Activated T-cell treated with anti-CD3 and anti-CD28 coated beads for 1 hour (primary cell): Measurements from ENCODE around the gene IPO11.
"Not testable (repeated sequence)": the region's sequence is repeated elsewhere in the genome, so short reads cannot be mapped to it uniquely, and the experiment has no call there.

Experiments used
- DNase-seq: peaks from one replicate; pipeline ENCODE4 v3.0.0-alpha.2; 2020; ENCODE audit warnings: low read depth

Gene IPO11

DNA sequence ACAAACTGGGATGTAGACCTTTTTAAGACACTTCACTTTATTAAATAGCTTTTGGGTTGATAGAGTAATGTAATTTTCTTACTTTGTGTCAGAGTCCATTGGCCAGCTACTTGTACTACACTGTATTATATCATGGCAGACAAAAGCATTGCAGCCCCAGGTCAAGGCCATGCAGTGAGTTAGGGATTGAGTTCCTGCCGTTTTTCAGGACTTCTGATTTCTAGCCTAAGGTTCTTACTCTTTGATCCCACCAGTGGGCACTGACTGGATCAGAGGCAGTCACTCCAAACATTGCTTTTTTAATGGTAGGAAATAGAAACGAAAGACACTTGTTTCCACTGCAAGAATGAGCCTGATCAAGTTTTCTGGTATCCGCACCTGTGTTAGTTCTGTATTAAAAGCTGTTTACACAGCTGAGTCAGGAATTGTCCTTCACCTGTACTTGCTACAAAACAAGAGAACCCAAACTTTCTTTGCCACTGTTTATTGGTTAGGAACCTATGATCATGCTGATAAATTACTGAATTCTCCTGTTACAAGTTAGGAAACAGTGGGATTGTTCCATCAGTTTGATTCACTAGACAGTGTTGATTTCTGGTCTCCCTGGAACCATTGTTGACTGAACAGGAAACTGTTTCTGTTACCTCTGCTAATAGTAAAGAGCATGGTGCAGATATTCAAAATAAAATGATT is 188.1 kb downstream of the IPO11 start:
- no peak for DNase-seq

DNA sequence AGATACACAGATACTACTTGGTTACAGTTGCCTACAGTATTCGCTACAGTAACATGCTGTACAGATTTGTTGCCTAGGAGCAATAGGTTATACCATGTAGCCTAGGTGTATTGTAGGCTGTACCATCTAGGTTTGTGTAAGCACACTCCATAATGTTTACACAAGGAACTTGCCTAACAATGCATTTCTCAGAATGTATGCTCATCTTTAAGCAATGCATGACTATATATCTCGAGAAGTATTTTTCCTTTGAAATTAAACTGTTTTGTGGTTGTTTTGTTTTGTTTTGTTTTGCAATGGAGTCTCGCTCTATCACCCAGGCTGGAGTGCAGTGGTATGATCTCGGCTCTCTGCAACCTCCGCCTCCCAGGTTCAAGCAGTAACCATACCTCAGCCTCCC is 191.4 kb downstream of the IPO11 start:
- DNase-seq, result no peak

DNA sequence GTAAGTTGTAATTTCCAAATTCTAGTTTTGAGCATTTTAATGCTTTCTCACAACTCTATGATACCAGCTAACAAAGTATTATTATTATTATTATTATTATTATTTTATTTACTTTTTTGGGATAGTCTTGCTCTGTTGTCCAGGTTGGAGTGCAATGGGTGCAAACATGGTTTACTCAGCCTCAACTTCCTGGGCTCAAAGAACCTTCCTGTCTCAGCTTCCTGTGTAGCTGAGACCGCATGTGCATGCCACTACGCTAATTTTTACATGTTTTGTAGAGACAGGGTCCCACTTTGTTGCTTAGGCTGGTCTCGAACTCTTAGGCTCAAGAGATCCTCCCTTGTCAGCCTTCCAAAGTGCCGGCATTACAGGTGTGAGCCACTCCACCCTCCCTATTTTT is 193.1 kb downstream of the IPO11 start:
- no peak for DNase-seq

DNA sequence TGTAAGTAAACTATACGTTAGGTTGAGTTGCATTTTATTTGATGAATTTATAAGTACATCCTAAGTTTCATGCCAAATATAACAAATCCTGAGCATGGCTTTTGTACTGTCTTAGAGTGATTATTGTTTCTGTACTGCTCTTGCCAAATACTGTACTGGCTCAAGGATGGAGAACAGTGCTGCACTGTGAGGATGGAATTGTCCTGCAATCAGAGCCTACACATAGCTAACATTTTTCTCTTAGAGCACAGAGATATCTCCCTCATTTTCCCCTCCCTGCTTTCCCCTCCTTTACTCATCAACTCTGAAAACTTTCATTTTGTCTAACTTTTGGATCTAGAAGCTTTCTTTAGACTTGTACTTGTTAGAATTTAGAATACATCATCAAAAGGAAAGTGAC is 194.3 kb downstream of the IPO11 start:
- no peak for DNase-seq

DNA sequence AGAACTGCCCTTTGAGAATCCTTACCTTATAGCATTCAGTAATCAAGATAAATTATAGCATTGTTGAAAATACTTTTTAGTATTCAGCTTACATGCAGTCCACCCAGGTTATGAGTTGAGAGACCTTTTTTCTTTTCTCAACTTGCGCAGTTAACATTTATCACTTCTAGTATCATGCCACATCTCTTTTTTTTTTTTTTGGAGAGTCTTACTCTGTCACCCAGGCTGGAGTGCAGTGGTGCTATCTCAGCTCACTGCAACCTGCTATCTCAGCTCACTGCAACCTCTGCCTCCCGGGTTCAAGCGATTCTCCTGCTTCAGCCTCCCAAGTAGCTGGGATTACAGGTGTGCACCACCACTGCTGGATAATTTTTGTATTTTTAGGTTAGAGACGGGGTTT is 195.1 kb downstream of the IPO11 start:
- no peak for DNase-seq

DNA sequence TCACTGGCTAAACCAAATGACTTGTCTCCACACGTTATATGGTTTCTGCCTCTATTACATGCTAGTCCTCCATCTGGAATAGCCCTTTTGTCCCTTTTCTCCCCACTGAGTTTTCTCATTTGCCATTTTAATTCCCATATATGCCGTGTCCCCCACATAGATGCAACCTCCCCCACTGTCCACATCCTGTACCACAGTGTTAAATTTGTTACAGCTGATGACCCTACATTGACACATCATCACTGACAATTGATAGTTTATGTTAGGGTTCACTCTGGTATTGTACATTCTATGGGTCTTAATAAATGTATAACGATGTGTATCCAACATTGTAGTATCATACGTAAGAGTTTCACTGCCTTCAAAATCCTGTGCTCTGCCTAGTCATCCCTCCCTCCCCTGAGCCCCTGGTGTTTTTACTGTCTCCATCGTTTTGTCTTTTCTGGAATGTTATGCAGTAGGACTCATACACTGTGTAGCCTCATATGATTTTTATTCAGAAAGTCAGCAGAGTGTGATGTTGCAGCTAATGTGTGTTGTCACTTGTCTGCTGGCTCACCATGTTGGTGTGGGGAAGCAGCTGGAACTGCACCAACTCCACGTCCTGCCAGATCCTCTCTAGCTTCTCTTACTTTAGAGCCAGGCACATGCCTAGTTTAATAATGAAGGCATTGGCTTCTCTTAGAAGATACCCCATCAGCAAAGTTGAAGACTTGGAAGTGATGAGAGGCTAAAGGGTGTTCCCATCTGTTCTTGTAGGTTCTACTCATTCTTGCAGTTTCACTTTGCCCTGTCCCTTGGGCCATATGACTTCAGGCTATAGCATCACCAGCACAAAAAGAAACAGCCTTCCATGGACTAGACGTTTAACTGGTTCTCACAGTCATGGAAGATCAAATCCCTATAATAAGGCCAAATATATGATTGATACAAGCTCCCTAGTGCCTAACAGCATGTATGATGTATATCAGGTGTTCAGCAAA is 196.3 kb downstream of the IPO11 start:
- no peak for DNase-seq

DNA sequence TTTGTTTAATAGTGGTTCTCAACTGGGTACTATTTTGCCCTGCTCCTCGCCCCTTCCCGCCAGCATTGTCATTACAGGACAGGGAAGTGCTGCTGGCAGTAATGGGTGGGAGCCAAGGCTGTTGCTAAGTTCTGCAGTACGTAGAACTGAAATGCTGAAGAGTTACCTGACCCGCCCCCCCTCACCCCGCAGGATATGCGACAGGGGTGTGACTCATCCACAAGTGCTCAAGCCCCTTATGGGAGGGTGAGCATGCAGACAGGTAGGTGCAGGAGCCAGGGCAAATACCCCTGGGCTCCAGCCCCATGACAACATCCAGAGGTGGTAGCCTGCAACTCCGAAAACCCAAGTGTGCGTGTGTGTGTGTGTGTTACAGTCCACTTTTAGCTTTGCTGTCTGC is 201.8 kb downstream of the IPO11 start:
- DNase-seq, result no peak

DNA sequence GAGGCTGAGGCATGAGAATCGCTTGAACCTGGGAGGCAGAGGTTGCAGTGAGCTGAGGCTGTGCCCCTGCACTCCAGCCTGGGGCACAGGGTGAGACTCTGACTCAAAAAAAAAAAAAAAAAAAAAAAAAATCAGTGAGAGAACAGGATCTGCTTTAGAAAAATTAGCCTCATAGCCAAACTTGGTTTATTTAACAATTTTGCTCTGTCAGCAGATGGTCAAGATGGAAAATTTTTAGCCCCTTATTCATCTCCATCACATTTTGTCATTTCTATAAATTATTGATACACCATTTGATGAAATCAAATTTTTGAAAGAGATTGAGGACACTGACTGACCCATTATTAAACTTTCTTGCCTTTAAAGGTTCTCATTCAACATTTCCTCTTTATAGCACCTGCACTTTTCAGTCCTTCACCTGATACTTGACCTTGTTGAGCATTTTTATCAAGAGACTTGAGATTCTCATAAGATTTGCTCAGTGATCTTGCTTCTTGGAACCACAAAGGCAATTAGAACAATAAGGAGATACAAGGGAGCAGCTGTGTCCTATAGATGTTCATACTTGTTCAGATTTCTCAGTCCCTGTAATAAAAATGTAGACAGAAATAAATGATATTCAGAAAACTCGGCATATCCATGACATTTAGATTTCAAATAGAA is 204.2 kb downstream of the IPO11 start:
- DNase-seq, result no peak

DNA sequence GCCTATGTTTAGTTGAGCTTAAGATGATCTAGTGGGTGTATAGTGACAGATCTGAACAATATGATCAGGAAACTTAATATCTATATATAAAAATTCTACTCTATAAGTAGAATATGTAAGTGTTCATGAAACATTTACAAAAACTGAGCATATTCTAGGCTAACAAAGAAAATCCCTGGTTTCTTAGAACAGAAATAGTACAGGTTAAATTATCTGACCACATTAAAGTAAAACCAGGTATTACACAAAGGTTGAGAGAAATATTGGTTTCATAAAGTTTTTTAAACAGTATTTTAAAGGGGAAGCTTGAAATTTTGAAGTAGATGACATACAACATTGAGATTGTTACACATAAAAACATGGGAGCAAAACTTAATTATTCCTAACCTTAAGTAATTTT is 205.4 kb downstream of the IPO11 start:
- DNase-seq, result no peak

DNA sequence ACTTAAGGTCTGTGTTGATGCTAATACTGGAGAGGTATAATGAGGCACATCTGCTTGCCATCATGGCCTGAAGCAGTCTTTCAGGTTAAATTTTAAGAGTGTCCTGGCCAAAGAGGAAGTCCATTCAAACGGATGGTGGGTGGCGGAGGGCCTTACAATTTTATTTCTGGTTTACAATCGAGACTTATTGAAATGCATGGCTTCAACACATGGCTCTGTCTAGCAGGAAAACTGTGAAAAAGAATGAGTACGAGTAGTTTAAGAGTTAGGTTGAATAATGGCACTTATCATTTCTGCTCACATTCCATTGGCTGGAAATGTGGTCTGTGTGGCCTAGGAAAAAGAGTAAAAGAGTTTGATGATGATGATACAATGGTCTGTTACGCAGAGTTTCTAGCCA is 208.2 kb downstream of the IPO11 start:
- no peak for DNase-seq

DNA sequence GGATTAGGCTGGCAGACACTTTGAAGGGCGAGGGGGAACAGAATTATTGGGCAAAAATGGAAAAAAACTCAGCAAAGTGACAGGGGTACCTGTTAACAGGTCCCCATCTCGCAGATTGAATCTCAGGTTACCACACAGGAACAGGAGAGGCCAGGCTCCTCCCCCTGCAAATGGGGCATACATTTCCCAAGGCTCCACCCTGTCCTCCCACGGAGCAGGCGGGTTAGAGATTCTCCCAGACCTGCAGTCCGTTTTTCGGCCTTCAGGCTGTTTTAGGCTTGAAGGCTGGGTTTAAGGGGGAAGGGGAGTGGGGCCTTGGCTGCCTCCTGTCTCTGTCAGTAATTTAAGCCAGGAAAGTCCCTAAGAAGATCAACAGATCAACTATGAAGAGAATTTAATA is 208.7 kb downstream of the IPO11 start:
- no peak for DNase-seq

DNA sequence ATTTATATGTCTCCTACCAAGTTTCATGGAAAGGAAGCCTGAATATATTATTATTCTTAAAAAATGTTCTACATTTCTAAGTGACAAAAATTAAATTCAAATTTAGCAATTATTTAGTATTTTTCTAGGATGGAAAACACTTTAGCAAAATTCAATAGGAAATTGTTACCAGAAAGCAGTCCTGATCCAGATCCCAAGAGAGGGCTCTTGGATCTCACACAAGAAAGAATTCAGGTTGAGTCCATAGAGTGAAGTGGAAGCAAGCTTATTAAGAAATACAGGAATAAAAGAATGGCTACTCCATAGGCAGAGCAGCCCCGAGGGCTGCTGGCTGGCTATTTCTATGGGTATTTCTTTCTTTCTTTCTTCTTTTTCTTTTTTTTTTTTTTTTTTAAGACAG is 210.7 kb downstream of the IPO11 start:
- no peak for DNase-seq

DNA sequence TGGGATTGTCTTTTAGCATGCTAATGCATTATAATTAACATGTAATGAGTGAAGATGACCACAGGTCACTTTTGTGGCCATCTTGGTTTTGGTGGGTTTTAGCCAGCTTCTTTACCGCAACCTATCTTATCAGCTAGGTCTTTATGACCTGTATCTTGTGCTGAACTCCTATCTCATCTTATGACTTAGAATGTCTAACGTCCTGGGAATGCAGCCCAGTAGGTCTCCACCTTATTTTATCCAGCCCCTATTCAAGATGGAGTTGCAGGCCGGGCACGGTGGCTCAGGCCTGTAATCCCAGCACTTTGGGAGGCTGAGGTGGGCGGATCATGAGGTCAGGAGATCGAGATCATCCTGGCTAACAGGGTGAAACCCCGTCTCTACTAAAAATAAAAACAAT is 211.9 kb downstream of the IPO11 start:
- DNase-seq, result not testable (repeated sequence)

DNA sequence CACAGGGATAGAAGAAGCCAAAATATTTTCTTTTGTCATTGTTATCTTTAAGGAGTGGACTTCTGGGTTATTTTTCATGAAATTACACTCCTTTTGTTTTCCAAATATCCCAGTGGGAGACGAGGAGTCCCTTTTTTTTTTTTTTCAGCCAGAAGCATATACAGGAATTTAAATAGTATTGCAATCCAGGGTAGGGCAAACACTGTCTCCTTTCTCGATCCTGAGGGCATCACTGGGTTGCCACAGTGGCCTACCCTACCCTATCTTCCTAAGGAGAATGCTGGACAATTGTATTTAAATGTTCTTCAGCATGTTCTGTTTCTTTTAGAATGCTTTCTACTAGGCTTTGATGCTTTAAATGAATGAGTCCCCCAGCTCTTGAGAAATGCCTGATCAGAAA is 214.0 kb downstream of the IPO11 start:
- no peak for DNase-seq

DNA sequence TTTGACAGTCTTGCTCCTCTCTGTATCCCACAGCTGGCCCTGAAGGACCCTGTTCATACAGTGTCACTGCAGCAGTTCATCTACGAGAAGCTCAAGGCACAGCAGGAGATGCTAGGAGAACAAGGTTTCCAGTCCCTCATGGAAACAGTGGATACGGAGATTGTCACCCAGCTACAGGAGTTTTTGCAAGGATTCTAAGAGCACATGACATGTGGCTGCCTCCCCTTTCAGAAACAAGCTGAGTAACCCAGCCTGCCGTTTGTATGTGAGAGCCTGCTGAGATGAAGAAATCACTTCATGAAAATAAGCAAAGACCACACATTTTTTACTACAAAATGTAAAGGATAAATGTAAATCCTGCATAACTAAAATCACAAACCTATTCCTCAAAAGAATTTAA is 214.6 kb downstream of the IPO11 start:
- DNase-seq, result no peak

DNA sequence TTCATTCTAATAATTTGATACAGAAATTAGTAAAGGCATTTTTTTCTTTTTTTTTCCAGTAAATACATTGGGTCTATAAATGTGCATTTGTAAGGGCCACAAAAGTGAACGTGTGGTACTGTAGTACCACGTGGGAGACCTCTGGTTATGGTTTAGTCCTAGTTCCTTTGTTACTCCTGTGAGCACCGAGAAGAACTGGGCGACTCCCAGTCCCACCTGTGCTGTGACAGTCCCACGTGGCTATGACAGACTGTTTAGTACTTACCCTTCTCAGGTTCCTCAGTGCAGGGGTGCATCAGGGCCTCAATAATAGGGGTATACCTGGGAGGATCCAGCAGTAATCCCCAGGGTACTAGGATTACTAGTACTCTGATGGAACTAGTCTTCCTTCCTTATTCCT is 215.3 kb downstream of the IPO11 start:
- DNase-seq, result no peak

DNA sequence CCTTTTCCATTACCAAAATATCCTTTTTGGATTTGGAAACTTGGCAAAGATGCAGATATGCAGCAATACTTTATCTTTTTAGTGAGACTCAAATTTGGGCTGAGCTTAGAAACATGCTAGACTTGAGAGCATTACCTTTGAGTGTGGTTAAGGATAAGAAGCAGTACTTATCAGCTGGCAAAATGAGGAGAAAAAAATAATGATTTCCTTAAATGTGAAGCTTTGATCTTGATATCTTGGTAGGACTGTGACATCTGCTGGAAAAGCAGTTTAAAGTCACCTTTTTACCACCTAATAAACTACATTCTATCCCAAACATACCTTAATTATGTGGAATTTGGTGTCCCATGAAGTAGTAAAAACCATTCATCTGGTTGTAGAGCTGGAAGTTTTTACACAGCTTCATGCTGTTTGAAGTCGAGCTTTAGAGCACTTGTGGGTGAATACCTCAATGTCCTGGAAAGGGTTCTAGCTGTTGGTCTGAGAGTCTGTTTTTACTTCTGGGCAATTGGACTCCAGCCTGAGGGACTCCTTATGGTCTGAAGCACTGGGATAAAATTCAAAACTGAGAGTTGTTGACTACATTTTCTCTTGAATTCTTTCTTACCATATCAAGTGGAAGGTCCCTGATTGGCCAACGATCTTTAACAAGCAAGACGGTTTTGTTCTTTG is 219.5 kb downstream of the IPO11 start:
- DNase-seq, result no peak

DNA sequence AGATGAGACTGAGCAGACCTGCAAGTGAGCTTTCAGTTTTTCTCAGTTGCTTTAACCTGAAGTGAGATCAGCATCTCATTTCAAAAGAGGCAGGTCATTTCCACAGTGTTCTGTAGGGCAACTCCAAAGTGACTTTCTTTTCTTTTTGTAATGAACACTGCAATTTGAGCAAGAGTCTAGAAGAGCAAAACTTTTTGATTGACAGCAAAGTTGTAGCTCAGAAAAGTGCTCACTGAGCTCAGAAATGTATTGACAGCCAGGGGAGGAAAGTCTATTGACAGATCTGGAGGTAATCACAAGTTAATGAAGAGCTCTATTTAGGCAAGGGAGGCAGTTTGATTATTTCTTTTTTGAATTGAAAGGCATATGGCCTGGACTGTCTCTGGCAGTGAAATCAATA is 220.7 kb downstream of the IPO11 start:
- no peak for DNase-seq

DNA sequence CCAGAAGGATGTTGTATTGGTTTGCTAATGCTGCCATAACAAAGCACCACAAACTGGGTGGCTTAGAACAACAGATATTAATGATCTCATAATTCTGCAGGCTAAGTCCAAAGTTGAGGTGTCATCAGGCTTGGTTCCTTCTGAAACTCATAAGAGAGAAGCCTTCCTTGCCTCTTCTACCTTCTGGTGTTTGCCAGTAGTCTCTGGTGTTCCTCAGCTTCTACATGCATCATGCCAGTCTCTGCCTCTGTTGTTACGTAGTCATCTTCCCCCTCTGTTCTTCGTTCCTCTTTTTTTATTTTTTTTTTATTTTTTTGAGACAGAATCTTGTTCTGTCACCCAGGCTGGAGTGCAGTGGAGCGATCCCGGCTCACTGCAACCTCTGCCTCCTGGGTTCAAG is 227.9 kb downstream of the IPO11 start:
- DNase-seq, result no peak

DNA sequence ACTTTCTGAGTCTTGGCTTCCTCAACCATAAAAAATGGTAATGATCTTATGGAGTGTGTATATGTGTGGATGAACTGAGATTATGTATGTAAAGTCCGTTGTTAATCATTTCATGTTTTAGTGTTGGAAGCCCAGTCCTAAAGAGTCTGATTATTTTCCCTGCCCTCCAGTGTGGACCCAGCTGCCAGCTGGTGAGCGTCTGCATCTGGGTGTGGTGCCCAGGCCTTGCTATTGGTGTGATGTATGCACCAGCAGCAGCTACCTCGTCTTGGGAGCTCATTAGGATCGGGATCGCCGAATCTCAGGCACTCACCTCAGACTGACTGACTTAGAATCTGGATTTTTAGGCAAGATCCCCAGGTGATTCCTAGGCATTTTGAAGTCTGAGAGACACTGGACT is 229.9 kb downstream of the IPO11 start:
- DNase-seq, result no peak

DNA sequence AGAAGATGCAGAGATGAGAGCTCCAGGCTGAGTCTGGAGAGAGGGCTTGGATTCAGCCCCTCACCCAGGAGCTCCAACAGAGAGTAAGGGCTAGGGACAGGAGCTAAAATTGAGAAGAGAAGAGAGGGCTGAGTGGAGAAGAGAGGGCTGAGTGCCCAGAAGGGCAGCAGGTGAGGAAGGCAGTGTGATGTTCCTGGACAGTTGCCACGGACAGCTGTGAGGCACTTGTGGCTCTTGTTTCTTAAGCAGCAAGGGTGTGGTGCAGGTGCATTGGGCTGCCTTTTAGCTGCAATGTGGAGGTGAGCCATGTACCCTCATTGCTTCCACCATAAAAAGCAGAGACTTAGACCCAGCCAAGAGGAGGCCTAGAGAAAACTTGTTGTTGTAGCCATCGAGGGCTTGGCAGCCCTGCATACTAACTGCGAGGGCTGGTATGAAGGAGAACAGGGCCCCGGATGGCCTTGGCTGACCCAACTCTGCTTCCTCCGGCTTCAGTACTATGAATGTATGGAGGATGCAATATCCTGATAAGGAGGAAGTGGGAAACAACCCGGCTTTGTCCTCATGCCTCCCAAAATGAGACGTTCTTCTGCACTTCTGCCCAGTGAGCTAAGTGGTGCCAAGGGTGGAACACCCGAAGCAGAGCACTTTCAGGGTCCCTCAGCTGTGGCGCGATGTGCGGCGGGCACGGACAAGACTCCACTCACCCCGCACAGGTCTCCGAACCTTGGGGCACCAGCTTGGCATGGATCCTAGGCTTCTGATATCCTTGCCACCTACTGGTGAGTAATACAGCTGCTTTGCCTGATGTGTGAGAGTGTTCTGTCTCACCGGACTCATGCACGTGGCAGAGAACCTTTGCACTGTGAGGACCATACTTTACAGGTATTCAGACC is 231.2 kb downstream of the IPO11 start:
- DNase-seq, result no peak
